HL-60/S4 treated with retinoic acid at 250 ng/mL for 4 days and 3 days (cell line): ENCODE measurements around the gene HYAL1.
"Not testable (repeated sequence)": the region's sequence is repeated elsewhere in the genome, so short reads cannot be mapped to it uniquely, and the experiment has no call there.

Source experiments
- in situ Hi-C: fragments of 300-500 bp; cut with MboI; formaldehyde crosslinking; loops from 2 replicates; pipeline ENCODE4 v1.7.0; 2022; ENCODE audit warnings: low sequenced_read_pairs

The HYAL1 gene

DNA sequence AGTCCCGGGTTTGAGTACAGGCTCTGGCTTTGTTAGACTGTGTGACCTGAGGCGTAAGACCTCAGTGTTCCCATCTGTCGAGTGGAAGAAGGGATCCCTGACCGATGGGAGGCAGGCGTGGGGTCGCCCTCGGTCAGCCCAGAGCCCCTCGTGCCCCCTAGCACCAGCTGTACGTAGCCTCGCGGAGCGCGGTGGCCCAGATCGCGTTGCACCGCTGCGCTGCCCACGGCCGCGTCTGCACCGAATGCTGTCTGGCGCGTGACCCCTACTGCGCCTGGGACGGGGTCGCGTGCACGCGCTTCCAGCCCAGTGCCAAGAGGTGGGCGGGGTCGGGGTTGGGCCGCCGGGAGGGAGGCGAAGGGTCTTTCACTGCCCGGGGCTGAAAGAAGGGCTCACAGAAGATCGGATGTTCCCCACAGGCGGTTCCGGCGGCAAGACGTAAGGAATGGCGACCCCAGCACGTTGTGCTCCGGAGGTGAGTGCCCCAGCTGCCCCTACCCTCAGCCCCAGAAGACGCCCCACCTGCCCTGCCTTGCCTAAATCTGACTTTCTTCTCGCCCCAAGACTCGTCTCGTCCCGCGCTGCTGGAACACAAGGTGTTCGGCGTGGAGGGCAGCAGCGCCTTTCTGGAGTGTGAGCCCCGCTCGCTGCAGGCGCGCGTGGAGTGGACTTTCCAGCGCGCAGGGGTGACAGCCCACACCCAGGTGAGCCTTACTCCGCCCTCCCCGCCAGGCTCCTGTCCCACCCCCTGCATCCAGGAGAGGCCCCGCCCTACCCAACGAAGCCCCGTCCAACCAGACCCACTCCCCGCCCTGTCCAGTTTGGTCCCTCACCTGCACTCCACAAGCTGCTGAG is 28.0 kb downstream of the HYAL1 start:
- in situ Hi-C loops, result no loop called here

DNA sequence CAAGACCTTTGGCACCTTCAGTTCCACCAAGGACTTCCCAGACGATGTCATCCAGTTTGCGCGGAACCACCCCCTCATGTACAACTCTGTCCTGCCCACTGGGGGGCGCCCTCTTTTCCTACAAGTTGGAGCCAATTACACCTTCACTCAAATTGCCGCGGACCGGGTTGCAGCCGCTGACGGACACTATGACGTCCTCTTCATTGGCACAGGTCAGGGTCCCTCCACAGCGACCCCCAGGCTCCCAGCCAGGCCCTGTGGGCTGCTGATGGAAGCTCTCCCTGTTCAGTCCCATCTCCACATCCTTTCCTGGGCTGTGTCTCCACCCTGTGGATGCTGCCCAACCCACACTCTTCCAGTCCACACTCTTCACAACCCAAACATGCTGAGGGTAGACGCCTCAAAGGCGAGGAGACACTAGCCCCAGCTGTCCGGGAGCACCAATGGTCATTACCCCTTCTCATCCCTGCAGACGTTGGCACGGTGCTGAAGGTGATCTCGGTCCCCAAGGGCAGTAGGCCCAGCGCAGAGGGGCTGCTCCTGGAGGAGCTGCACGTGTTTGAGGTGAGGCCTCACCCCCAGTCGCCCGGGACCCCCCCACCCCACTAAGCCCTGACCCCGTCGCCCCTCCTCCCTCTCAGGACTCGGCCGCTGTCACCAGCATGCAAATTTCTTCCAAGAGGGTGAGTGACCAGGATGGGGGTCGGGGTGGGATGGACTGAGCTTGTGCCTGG is 28.8 kb downstream of the HYAL1 start:
- in situ Hi-C loops, result no loop called here

GRCh38 chr3:50273689-50274065 is 29.7 kb downstream of the HYAL1 start:
- in situ Hi-C loops, result no loop called here

DNA sequence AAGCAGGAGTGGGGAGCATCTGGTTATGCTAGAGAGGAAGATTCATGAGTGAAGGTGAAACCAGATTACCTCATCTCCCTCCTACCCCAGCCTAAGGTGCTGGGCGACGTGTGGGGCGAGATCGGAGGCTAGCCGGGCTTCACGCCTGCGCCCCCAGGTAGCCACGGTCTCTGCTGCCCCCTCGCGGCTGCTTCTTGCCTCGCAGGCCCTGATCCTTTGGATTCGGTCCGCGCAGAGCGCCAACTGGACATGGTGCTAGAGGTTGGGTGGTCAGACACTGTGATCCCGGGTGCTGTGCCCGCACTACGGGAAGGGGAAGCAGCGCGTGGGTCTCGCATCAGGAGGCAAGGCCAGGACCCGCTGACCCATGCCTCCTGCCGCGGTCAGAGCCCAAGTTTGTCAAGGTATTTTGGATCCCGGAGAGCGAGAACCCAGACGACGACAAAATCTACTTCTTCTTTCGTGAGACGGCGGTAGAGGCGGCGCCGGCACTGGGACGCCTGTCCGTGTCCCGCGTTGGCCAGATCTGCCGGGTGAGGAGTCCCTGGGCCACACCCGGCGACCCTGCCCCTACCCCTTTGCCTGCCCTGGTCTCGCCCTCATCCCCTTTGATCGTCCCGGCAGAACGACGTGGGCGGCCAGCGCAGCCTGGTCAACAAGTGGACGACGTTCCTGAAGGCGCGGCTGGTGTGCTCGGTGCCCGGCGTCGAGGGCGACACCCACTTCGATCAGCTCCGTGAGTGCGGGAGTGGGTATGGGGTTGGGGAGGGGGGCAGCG is 30.3 kb downstream of the HYAL1 start:
- in situ Hi-C loops, result no loop called here

- in situ Hi-C loops, result not testable (repeated sequence)
Observed at GRCh38 chr3:50272538-50272910, 30.9 kb downstream of the HYAL1 start.

DNA sequence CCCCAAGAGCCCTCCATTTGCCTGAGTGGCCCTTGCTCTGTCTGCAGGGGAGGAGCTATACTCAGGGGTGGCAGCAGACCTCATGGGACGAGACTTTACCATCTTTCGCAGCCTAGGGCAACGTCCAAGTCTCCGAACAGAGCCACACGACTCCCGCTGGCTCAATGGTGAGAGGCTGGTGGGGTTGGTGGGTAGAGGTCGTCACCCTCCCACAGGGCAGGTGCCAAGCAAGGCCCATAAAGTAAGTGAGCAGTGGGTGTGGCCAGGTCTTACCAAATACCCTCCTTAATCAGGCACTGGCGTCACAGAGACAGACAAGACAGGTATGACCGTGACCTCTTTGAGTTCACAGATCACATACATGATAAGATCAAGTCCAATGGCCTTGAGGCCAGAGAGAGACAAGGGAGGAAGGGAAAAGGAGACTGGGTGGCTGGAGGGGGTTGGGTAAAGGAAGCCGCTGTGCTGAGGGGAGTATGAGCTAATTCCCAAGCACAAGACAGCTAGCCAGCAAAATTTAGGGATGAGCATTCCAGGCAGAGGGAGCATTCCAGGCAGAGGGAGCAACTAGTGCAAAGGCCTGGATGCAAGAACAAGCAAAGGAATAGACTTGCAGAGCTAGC is 31.9 kb downstream of the HYAL1 start:
- in situ Hi-C loops, result no loop called here

DNA sequence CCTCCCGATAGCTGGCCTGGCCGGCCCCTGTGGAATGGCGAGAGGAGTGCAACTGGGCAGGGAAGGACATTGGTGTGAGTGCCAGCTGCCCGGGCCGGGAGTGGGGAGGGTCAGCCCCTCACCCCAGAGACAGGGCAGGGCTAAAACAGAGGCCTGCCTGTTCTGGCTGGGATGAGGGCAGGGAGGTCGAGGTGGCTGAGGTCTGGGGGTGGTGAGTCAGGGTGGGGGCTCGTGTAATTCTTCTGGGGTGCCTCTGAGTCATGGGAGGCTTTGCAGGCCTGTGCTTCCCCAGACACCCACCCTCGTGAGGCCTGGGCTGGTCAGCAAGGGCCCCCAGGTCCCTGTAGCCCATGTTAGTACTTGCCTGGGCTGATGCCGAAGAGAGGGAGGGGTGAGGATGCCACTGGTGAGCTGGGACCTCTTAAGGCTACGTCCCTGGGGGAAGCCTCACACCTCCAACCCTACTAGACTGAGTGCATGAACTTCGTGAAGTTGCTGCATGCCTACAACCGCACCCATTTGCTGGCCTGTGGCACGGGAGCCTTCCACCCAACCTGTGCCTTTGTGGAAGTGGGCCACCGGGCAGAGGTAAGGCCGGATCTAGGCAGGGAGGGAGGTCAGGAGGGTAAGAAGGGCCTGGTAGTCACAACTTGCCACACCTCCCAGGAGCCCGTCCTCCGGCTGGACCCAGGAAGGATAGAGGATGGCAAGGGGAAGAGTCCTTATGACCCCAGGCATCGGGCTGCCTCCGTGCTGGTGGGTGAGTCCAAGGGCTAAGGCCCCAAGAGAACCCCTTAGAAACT is 32.8 kb downstream of the HYAL1 start:
- in situ Hi-C loops, result no loop called here

DNA sequence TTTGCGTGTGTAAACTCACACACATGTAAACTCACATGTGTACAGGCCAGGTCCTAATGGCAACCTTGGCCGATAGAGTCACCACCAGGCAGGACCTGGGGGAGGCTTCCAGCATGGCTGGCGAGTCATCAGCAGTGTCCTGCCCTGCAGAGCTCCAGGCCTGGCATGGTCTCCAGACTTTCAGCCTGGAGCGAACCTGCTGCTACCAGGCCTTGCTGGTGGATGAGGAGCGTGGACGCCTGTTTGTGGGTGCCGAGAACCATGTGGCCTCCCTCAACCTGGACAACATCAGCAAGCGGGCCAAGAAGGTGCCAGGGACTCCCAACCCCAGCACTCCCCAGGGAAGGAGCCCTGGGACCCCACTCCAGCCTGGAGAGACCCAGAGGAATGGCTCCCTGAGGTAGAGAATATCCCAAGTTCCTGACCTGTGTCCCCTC is 33.4 kb downstream of the HYAL1 start:
- in situ Hi-C loops, result no loop called here

- in situ Hi-C loops, result no loop called here
Observed at GRCh38 chr3:50269460-50269859, 33.9 kb downstream of the HYAL1 start.

- in situ Hi-C loops, result no loop called here
Observed at GRCh38 chr3:50268703-50269451, 34.5 kb downstream of the HYAL1 start, which contains the start of gene SEMA3B. SEMA3B (plus strand) TSS chr3:50269147; CDS start chr3:50269241, 94 bp downstream.

DNA sequence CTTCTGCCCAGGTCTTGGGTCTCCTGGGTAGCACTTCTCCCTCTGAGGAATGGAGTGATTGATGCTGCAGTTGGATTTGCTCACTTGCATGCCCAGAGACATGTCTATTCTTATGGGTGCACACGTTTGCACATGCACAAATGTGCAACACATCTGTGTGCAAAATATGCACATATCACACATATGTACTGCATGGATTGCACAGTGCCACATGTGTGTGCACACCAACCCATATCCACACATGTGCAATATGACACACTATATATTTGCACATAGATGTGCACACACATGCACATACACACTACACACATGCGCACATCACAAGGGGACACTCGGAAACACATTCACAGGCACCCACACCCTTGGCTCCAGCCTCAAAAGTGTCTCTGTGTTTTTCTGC is 35.1 kb downstream of the HYAL1 start:
- in situ Hi-C loops, result no loop called here

DNA sequence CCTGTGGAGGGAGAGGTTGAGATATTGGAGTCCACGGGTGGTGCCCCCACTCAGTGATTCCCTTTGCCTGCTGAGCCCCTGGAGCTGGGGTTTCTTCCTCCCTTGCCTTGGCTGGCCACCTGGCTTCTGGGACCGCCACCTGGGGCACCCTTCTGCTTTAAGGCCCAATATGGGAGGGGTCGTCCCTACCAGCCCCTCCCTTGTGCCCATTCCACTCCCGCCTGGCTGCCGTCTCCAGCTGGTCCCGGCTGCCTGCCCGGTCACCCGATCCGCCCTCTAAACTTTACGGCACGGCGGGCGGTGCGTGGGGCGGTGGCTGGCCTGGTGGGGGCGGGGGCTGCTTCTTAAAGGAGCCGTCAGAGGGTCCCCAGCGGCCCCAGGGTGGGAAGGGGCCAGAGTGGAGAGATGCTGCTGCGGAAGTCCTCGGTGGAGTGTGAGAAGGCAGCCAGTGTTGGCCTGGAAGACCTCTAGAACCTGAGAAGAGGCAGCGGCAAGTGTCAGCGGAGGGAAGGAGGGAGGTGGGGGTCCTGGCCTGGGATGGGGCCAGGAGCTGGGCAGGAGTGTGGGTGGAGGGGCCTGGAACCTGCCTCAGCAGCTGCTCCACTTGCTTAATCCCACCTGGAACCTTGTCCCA is 36.0 kb downstream of the HYAL1 start:
- in situ Hi-C loops, result no loop called here

GRCh38 chr3:50266836-50267235 is 36.5 kb downstream of the HYAL1 start:
- in situ Hi-C loops, result no loop called here

GRCh38 chr3:50266017-50266416 is 37.4 kb downstream of the HYAL1 start:
- in situ Hi-C loops, result no loop called here

GRCh38 chr3:50265571-50265970 is 37.8 kb downstream of the HYAL1 start:
- in situ Hi-C loops, result no loop called here

DNA sequence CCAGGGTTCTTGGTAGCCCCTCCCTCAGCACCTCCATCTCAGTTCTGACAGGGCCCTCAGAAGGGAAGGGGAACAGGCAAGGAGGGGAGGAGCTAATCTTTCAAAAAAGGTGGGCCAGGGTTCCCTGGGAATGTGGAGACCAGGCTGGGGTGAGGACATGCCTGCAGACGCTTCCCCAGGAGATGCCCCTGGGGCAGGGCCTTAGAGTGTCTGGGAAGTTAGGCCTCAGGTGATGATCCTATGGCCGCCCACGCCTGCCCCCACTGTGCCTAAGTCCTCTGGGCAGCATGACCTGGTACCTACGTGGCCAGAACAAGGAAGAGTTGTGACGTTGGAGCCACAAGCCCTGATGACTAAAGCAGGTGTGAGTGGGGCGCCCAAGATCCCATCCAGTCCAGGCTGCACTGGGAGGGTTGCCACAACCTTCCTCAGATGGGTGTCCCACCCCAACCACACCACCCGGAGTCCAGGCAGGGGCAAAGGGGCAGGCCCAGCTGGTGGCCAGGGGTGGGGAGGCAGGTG is 38.3 kb downstream of the HYAL1 start:
- in situ Hi-C loops, result no loop called here

GRCh38 chr3:50264383-50264963 is 38.9 kb downstream of the HYAL1 start:
- in situ Hi-C loops, result no loop called here
